Large intestine (tissue), 3 donors: Measurements from ENCODE around the gene TMEM161A. TPM values are rescaled to one million over a fixed set of nuclear protein-coding genes. Genes with fewer than 3 reads are reported as not detected.
"Not testable (repeated sequence)": the region's sequence is repeated elsewhere in the genome, so short reads cannot be mapped to it uniquely, and the experiment has no call there.

Source experiments
- DNase-seq, 2 donors: peaks; one replicate each; pipeline versions ENCODE4 v3.0.0 to v3.0.0-alpha.2; 2013
- H3K27ac ChIP-seq: one replicate; pipeline ENCODE4 v1.5.1; 2013; ENCODE audit warnings: low read length
- H3K27me3 ChIP-seq: 2 replicates; pipeline ENCODE4 v1.6.1; 2013; ENCODE audit warnings: low read length; ENCODE audit not compliant: control insufficient read depth, insufficient read depth
- H3K36me3 ChIP-seq: 2 replicates; pipeline ENCODE4 v1.6.1; 2013; ENCODE audit warnings: low read length; ENCODE audit not compliant: control insufficient read depth, insufficient read depth
- H3K4me1 ChIP-seq: one replicate; pipeline ENCODE4 v1.6.1; 2013; ENCODE audit warnings: low read length; ENCODE audit not compliant: control insufficient read depth, insufficient read depth
- H3K4me3 ChIP-seq: one replicate; pipeline ENCODE4 v1.5.1; 2013; ENCODE audit warnings: low read length
- H3K9me3 ChIP-seq: one replicate; pipeline ENCODE4 v1.6.1; 2013; ENCODE audit warnings: mild to moderate bottlenecking, low read depth, low read length, moderate library complexity; ENCODE audit not compliant: control insufficient read depth
- WGBS: methylation state at CpG from one replicate; pipeline ENCODE4 v1.1.5; 2013; ENCODE audit warnings: low lambda C conversion rate; ENCODE audit not compliant: insufficient coverage; 5-methylcytosine and 5-hydroxymethylcytosine counted together
- polyA plus RNA-seq: library from polyadenylated mRNA; unstranded; fragments of 120-200 nt; gene quantifications from one replicate; pipeline ENCODE4 v1.2.1, GENCODE V29; 2013

The TMEM161A gene
- polyA plus RNA-seq, 1 donor, result 29.0 TPM

GRCh38 chr19:19155495-19156219 is 17.4 kb upstream of the TMEM161A start:
- H3K9me3 ChIP-seq, result peaks cover 1% of the 10 kb centered on the region
- no peaks in the 10 kb centered on the region for H3K4me1 ChIP-seq
- no peak overlapping the region for H3K4me3 ChIP-seq
- no peaks in the 10 kb centered on the region for H3K27me3 ChIP-seq
- peaks cover 13% of the 10 kb centered on the region for H3K36me3 ChIP-seq
- no peak for DNase-seq
- no CpG with 5 or more reads among the region's 10 CpGs for WGBS
- H3K27ac ChIP-seq, result no peak overlapping the region

GRCh38 chr19:19154768-19155494 is 16.7 kb upstream of the TMEM161A start:
- Histone ChIP-seq H3K27ac (no peak overlapping the region), H3K4me1 (no peaks in the 10 kb centered on the region), H3K36me3 (peaks cover 15% of the 10 kb centered on the region), H3K4me3 (no peak overlapping the region), H3K9me3 (no peaks in the 10 kb centered on the region), H3K27me3 (no peaks in the 10 kb centered on the region)
- WGBS, result no CpG with 5 or more reads among the region's 6 CpGs
- no peak for DNase-seq

GRCh38 chr19:19152668-19153384 is 14.5 kb upstream of the TMEM161A start:
- Histone ChIP-seq H3K9me3 (no peaks in the 10 kb centered on the region), H3K27ac (no peak overlapping the region), H3K4me3 (no peak overlapping the region), H3K4me1 (no peaks in the 10 kb centered on the region), H3K27me3 (no peaks in the 10 kb centered on the region), H3K36me3 (peaks cover 26% of the 10 kb centered on the region)
- DNase-seq, result no peak
- WGBS, result 90% methylated on average over 2 of the region's 13 CpGs

GRCh38 chr19:19151418-19151817 is 13.1 kb upstream of the TMEM161A start:
- no peaks in the 10 kb centered on the region for H3K27me3 ChIP-seq

GRCh38 chr19:19149435-19149834 is 11.2 kb upstream of the TMEM161A start:
- Histone ChIP-seq H3K27me3 (no peaks in the 10 kb centered on the region), H3K9me3 (no peaks in the 10 kb centered on the region), H3K36me3 (peaks cover 30% of the 10 kb centered on the region), H3K27ac (no peak overlapping the region), H3K4me1 (peaks cover 4% of the 10 kb centered on the region), H3K4me3 (no peak overlapping the region)
- 100% methylated on average over 1 of the region's 2 CpGs for WGBS
- no peak for DNase-seq

More at GRCh38 chr19:19151418-19151817, 13.1 kb upstream of the TMEM161A start:
- no peak for DNase-seq
- no peaks in the 10 kb centered on the region for H3K9me3 ChIP-seq
- H3K4me3 ChIP-seq, result no peak overlapping the region
- no peaks in the 10 kb centered on the region for H3K4me1 ChIP-seq
- no CpG with 5 or more reads among the region's 11 CpGs for WGBS
- H3K27ac ChIP-seq, result no peak overlapping the region
- peaks cover 37% of the 10 kb centered on the region for H3K36me3 ChIP-seq

GRCh38 chr19:19148504-19148903 is 10.2 kb upstream of the TMEM161A start:
- not testable (repeated sequence) for H3K27me3 ChIP-seq, H3K9me3 ChIP-seq, H3K27ac ChIP-seq, DNase-seq, H3K4me1 ChIP-seq, H3K4me3 ChIP-seq
- WGBS, result no CpG with 5 or more reads among the region's 8 CpGs
- peaks cover 30% of the 10 kb centered on the region for H3K36me3 ChIP-seq

GRCh38 chr19:19147344-19147743 is 9.1 kb upstream of the TMEM161A start:
- WGBS, result no CpG with 5 or more reads among the region's 5 CpGs
- peaks cover 30% of the 10 kb centered on the region for H3K36me3 ChIP-seq
- H3K4me1 ChIP-seq, result peaks cover 4% of the 10 kb centered on the region
- no peak overlapping the region for H3K27ac ChIP-seq
- DNase-seq, result no peak
- no peak overlapping the region for H3K4me3 ChIP-seq
- H3K27me3 ChIP-seq, result no peaks in the 10 kb centered on the region
- no peaks in the 10 kb centered on the region for H3K9me3 ChIP-seq

GRCh38 chr19:19146865-19147264 is 8.6 kb upstream of the TMEM161A start:
- WGBS, result no CpG with 5 or more reads among the region's 7 CpGs
- no peak for DNase-seq
- Histone ChIP-seq H3K27ac (no peak overlapping the region), H3K4me1 (peaks cover 4% of the 10 kb centered on the region), H3K27me3 (no peaks in the 10 kb centered on the region), H3K36me3 (peaks cover 30% of the 10 kb centered on the region), H3K4me3 (no peak overlapping the region), H3K9me3 (no peaks in the 10 kb centered on the region)

GRCh38 chr19:19145684-19146608 is 7.7 kb upstream of the TMEM161A start:
- Histone ChIP-seq H3K9me3 (no peaks in the 10 kb centered on the region), H3K27ac (no peak overlapping the region), H3K4me1 (peaks cover 4% of the 10 kb centered on the region), H3K4me3 (peak overlapping the region; percentile 25), H3K27me3 (no peaks in the 10 kb centered on the region), H3K36me3 (peaks cover 30% of the 10 kb centered on the region)
- peak; percentile 44 to 53 for DNase-seq
- WGBS, result no CpG with 5 or more reads among the region's 47 CpGs
